Nephron (organoid): Measurements from ENCODE around the gene PDE4D.
"Not testable (repeated sequence)": the region's sequence is repeated elsewhere in the genome, so short reads cannot be mapped to it uniquely, and the experiment has no call there.

ENCODE experiments used
- H3K27ac Mint-ChIP-seq, 3 experiments: 2 replicates each; pipeline ENCODE4 v1.8.0; 2020; ENCODE audit warnings: mixed read lengths in 3 of 3, mild to moderate bottlenecking in 2 of 3, moderate library complexity in 1 of 3
- H3K27me3 Mint-ChIP-seq: 2 replicates; pipeline ENCODE4 v1.8.0; 2021; ENCODE audit warnings: low read depth, mild to moderate bottlenecking, moderate library complexity, mixed read lengths
- H3K36me3 Mint-ChIP-seq: 2 replicates; pipeline ENCODE4 v1.8.0; 2020; ENCODE audit warnings: low read depth, mixed read lengths
- H3K4me1 Mint-ChIP-seq: 2 replicates; pipeline ENCODE4 v1.8.0; 2020; ENCODE audit warnings: mixed read lengths
- H3K4me3 Mint-ChIP-seq, 3 experiments: 2 replicates each; pipeline ENCODE4 v1.8.0; 2020; ENCODE audit warnings: mild to moderate bottlenecking in 3 of 3, mixed read lengths in 3 of 3, moderate library complexity in 2 of 3
- H3K9me3 Mint-ChIP-seq: 2 replicates; pipeline ENCODE4 v1.8.0; 2020; ENCODE audit warnings: mixed read lengths
- CTCF ChIP-seq, 3 experiments: fragments of 200-600 bp; sonication (generic); IDR thresholded peaks; one replicate each; pipeline ENCODE4 v1.5.0; 2021; ENCODE audit warnings: antibody characterized with exemption in 3 of 3; ENCODE audit not compliant: unreplicated experiment in 3 of 3

PDE4D gene

GRCh38 chr5:59582746-59583145 lies 310.8 kb downstream of the PDE4D start:
- TF ChIP-seq CTCF (IDR thresholded peaks at IDR 0.05; ENCODE audit: unreplicated experiment in 3 of 3), result no peak
- H3K4me3 Mint-ChIP-seq, result peak overlapping the region in 1 of 3 experiments; percentile 19
- no peaks in the 10 kb centered on the region for H3K36me3 Mint-ChIP-seq
- H3K27ac Mint-ChIP-seq, result peak overlapping the region; percentile 15 to 75 (median 50)
- no peaks in the 10 kb centered on the region for H3K9me3 Mint-ChIP-seq
- H3K4me1 Mint-ChIP-seq, result peaks cover 55% of the 10 kb centered on the region
- no peaks in the 10 kb centered on the region for H3K27me3 Mint-ChIP-seq

- Mint-ChIP-seq H3K9me3 (no peaks in the 10 kb centered on the region), H3K27me3 (no peaks in the 10 kb centered on the region), H3K27ac (peak overlapping the region in 2 of 3 experiments; percentile 60 to 64), H3K4me3 (no peak overlapping the region), H3K36me3 (no peaks in the 10 kb centered on the region), H3K4me1 (peaks cover 32% of the 10 kb centered on the region)
- no peak for TF ChIP-seq CTCF (IDR thresholded peaks at IDR 0.05; ENCODE audit: unreplicated experiment in 3 of 3)
These were observed 313.7 kb downstream of the PDE4D start for GRCh38 chr5:59579824-59580167.

DNA sequence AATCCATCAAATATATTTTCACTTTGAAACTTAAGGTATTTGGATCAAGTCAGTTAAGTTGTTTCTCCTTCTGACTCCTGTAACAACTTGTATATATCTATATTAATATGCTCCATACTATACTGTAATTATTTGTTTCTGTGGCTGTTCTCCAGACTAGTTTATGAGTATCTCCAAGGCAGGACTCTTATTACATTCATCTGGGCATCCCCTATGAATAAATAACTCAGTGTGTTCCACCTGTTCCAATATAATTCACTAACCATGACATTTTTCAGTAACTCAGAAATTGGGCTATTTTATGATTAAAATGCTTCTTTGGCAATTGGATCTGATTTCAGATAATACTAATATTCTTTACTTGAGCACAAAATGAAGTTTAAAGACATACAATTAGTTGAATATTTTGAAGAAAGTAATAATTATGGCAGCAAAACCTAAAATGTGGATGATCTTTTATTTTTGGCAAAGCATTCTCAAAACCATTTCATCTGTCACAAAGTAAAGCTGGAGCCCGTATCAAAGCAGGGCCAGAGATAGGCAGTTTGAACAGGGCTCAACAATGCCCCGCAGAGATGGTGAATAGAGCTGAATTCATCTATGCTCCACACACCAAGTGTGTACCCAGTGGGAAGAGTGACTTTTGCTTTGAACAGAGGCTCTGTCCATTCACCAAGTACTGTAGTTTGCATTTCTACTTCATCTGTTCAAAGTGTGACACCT lies 314.3 kb downstream of the PDE4D start:
- Mint-ChIP-seq H3K27me3 (no peaks in the 10 kb centered on the region), H3K9me3 (no peaks in the 10 kb centered on the region), H3K4me3 (no peak overlapping the region), H3K36me3 (no peaks in the 10 kb centered on the region), H3K27ac (peak overlapping the region; percentile 54 to 64 (median 60)), H3K4me1 (peaks cover 29% of the 10 kb centered on the region)
- TF ChIP-seq CTCF (IDR thresholded peaks at IDR 0.05; ENCODE audit: unreplicated experiment in 3 of 3), result no peak

DNA sequence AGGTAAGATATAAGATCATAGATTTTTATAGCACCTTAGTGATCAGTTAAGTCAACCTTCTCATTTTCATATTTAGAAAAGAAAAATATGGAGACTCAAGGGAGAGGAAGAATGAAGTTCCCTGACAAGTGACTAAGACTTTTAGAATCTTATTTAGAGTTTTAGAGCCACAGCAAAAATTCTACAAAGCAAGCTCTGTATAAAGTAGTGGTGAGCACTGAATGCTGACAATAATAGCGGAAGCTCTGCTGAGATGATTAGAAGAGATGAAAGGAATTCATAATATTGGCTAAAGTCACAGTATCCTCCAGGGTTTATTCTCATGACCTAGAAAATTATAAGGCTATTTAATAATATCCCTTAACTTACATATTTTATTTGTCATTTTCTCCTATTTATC lies 316.0 kb downstream of the PDE4D start:
- Mint-ChIP-seq H3K36me3 (no peaks in the 10 kb centered on the region), H3K4me3 (no peak overlapping the region), H3K27me3 (no peaks in the 10 kb centered on the region), H3K9me3 (peaks cover 2% of the 10 kb centered on the region), H3K4me1 (peaks cover 17% of the 10 kb centered on the region), H3K27ac (no peak overlapping the region)
- no peak for TF ChIP-seq CTCF (IDR thresholded peaks at IDR 0.05; ENCODE audit: unreplicated experiment in 3 of 3)

DNA sequence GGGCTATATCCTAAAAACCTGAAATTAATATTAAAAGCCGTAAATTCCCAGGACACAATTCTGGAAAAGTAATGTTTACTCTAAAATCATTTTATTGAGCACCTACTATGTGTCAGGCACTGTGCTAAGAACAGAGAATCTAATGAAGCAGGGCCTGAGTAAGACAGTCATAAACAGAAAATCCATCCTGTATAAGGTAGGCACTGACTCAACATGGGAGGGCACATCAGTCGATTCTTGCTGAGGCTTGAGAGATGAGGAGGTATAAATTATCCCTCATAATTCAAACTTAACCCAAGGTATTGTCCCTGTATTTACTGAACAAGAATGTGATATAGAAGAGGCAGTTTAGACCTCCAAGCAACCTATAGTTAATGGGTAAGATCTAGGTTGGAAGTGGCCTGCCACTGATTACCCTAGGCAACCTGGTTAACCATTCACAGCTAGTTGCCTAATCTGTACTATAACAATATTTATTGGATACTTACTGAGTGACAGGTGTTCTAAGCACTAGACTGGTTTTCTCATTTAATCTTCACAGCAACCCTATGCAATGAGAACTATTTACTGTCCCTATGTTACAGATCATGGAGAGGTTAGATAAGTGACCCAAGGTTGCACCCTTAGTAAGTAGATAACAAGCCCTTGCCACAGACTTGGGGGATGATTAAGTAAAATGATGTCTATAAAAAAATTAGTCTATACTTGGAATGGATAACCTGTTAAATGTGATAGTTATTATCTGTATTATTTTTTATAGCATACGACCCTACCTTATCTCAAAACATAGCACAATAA lies 317.7 kb downstream of the PDE4D start:
- Mint-ChIP-seq H3K27me3 (no peaks in the 10 kb centered on the region), H3K27ac (no peak overlapping the region), H3K36me3 (no peaks in the 10 kb centered on the region), H3K4me3 (no peak overlapping the region), H3K9me3 (peaks cover 2% of the 10 kb centered on the region), H3K4me1 (peaks cover 17% of the 10 kb centered on the region)
- TF ChIP-seq CTCF (IDR thresholded peaks at IDR 0.05; ENCODE audit: unreplicated experiment in 3 of 3), result no peak

DNA sequence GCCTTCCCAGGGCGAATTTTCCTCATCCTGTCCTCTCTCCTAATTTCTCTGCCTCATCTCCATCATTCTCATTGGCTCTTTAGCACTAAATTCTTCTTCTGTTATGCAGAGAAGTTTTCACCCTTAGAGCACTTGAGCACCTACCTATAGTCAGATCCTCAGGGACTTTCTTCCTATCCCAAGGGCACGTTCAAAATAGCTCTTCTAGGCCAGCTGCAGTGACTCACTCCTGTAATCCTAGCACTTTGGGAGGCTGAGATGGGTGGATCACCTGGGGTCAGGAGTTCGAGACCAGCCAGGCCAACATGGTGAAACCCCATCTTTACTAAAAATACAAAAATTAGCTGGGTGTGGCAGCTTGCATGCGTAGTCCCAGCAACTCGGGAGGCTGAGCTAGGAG lies 320.0 kb downstream of the PDE4D start:
- H3K27me3 Mint-ChIP-seq, H3K4me1 Mint-ChIP-seq, H3K27ac Mint-ChIP-seq, H3K4me3 Mint-ChIP-seq, H3K9me3 Mint-ChIP-seq, H3K36me3 Mint-ChIP-seq: not testable (repeated sequence)
